Gastroesophageal sphincter (tissue), 3 donors: ENCODE data around the gene IL24.

Experiments used
- CTCF ChIP-seq, 4 experiments: fragments of 200-600 bp in 2 of 4; fragments of 450-650 bp in 2 of 4; sonication (generic) in 1 of 4; IDR thresholded peaks; one replicate each; pipeline ENCODE4 v1.5.1; 2017 to 2019; ENCODE audit warnings: antibody characterized with exemption in 4 of 4, mild to moderate bottlenecking in 2 of 4, moderate library complexity in 2 of 4
- EP300 ChIP-seq: sonication (generic); formaldehyde crosslinking; IDR thresholded peaks from one replicate; pipeline ENCODE4 v1.6.1; 2017; ENCODE audit warnings: antibody characterized with exemption, mild to moderate bottlenecking
- POLR2A ChIP-seq, 2 donors: fragments of 450-650 bp; IDR thresholded peaks; one replicate each; pipeline ENCODE4 v1.6.1; 2017; ENCODE audit warnings: antibody characterized with exemption in 2 of 2, mild to moderate bottlenecking in 2 of 2, moderate library complexity in 1 of 2
- POLR2AphosphoS5 ChIP-seq: sonication (generic); formaldehyde crosslinking; IDR thresholded peaks from one replicate; pipeline ENCODE4 v1.6.1; 2017; ENCODE audit warnings: antibody characterized with exemption

DNA sequence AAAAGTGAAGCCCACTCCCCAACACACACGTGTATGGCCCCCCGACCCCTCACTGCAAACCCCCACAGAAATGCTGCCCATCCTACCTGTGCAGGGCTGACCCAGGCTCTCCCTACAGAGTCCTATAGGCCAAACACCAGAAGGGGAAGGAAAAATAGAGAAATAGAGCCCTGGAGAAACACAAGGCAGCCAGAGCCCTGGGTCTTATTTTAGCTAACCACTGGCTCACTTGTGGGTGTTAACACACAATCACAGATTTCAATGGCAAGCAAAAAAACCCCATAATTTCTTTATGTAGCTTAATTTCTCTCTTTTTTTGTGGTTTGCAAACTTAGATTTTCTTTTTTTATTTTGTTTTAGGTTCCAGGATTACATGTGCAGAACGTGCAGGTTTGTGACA, 50.0 kb downstream of the IL24 start:
- no peak for TF ChIP-seq CTCF (IDR thresholded peaks at IDR 0.05)
- TF ChIP-seq POLR2A (IDR thresholded peaks at IDR 0.05) = no peak
- TF ChIP-seq POLR2AphosphoS5 = no peak
- TF ChIP-seq EP300 = no peak
